ENCODE data around the gene HHIPL1. TPM values are rescaled to one million over a fixed set of nuclear protein-coding genes. Genes with fewer than 3 reads are reported as not detected.

HHIPL1 gene
- total RNA-seq, 1 donor from 2014 or later, result 5.3 TPM

- FAIRE-seq (no peak), DNase-seq (ENCODE audit: low spot score in 2 of 2) (no peak)
Observed at GRCh38 chr14:99672506-99673304, 27.8 kb downstream of the HHIPL1 start.

DNA sequence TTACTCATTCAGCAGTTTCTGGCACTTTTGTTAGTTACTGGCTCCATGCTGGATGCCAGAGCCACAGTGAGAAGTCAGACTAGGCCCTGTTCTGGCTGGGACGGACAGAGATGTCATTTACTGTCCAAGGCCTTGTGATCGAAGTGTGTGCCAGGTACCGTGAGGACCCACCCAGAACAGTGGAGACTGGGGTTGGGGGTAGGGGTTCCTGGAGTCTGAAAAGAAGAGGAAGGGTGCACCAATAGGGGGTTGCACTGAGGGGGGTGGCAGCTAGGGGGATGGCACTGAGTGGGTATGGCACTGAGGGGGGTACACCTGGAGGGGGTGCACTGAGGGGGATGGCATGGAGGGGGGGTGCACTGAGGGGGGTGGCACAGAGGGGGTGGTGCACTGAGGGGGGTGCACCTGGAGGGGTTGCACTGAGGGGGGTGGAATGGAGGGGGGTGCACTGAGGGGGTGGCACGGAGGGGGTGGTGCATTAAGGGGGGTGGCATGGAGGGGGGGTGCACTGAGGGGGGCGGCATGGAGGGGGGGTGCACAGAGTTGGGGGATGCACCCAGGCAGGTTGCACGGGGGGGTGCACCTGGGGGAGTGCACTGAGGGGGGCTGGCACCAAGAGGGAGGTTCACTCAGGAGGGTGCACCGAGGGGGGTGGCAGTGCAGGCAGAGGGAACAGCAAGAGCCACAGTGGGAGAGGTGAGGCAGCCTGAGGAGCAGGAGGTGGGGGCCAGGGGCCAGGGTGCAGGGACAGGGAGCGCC is 28.6 kb downstream of the HHIPL1 start:
- DNase-seq (ENCODE audit: low spot score in 2 of 2) (no peak), FAIRE-seq (no peak)

DNA sequence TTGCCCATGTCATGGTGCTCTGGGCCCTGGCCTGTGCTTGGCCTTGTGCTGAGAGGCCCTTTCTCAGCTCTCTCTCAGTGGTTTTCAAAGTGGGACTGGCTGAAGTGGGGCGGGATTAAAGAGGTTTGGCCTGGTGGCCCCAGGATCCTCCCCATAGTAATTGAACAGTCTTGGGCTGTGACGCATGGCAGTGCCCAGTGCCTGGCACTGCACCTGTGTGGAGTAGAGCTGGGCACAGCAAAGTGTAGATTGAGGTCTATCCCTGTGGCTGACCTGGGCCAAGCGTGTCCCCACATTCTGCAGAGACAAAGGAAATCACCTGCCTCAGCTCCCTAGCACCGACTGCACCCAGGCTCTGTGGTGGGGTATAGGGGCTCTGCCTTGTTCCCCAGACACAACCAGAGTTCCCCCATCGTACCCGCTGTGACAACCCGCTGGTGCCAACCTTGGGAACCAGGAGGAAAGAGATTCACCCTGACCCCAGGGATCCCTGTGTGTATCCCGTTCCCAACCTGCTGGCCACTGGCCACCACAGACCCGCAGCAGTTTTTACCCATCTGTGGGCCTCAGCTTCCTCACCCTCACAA is 29.2 kb downstream of the HHIPL1 start:
- no peak for DNase-seq (ENCODE audit: low spot score in 2 of 2)
- FAIRE-seq, result no peak

GRCh38 chr14:99674776-99675381 is 29.9 kb downstream of the HHIPL1 start:
- no peak for DNase-seq (ENCODE audit: low spot score in 2 of 2)
- FAIRE-seq, result no peak

DNA sequence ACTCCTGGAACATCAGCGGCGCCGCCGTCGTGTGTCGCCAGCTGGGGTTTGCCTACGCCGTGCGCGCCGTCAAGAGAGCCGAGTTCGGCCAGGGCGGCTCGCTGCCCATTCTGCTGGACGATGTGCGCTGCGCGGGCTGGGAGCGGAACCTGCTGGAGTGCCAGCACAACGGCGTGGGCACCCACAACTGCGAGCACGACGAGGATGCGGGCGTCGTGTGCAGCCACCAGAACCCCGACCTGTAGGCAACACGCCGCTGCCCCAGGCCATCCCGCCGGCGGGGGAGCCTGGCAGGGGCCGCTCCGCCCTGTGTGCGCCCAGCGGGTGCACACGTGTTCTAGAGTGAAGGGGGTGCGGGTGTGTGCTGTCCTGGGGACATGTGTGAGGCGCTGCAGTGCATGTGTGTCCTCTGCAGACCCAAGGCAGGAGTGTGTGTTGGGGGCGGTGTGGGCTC is 30.5 kb downstream of the HHIPL1 start:
- no peak for DNase-seq (ENCODE audit: low spot score in 2 of 2)
- no peak for FAIRE-seq

DNA sequence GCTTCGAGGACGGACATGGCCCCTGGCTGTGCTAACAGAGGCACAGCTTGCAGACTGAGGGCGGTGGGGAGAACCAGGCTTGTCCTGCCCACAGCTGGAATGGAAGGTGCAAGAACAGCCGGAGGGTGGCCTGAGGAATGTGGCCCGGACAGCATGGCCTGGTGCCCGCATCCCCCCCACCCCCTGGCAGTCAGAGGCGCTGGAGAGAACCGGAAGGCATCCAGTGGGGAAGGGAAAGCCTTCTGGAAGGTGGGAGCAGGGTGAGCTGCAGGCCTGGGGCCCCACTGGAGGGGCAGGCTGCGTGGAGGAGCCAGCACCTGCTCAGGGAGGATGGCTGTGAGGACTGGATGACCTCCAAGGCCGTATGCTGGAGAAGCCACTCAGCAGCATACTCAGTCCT is 31.0 kb downstream of the HHIPL1 start:
- FAIRE-seq, result no peak
- no peak for DNase-seq (ENCODE audit: low spot score in 2 of 2)

DNA sequence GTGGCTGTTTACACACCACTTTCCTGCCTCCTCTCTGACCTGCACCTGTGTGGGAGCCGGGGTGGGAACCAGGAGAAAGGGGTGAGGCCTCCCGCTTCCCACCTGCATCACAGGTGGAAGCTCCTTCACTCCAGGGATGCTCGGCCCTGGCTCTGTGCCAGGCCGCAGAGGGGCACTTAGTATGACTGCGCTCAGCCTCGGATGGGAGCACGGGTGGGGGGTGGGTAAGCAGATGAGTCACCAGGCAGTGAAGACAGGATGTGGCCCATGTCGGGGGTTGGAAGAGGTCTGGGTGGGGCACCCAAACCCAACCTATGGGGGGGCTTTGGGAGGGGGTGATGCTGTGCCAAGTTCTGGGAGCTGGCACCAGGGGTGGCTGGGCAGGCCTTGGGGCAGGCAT is 31.7 kb downstream of the HHIPL1 start:
- no peak for FAIRE-seq
- DNase-seq (ENCODE audit: low spot score in 2 of 2), result no peak

- DNase-seq (ENCODE audit: low spot score in 2 of 2) (no peak), FAIRE-seq (no peak)
Observed at GRCh38 chr14:99677231-99678140, 32.6 kb downstream of the HHIPL1 start.

GRCh38 chr14:99678198-99678597 is 33.3 kb downstream of the HHIPL1 start:
- no peak for FAIRE-seq
- no peak for DNase-seq (ENCODE audit: low spot score in 2 of 2)

- DNase-seq (ENCODE audit: low spot score in 2 of 2) (no peak), FAIRE-seq (no peak)
Observed at GRCh38 chr14:99679111-99679510, 34.2 kb downstream of the HHIPL1 start.

DNA sequence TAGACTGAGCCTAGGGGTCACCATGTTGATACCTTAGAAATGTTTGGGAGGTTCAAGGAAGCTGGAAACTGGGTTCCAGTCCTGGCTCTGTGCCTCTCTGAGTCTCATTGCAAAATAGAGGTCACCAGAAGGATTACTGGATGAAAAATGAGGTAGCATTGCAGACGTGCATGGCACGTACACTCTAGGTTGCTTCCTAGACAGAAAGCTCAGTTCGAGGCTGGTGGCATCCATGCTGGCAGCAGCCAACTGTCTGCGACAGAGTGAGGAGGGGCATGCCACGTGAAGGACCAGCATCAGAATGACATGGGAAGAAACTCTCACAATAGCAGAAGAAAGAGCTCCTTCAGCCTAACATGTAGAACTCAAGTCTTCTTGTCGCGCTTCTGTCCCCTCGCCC is 34.6 kb downstream of the HHIPL1 start:
- no peak for FAIRE-seq
- DNase-seq (ENCODE audit: low spot score in 2 of 2), result no peak

GRCh38 chr14:99679996-99680395 is 35.1 kb downstream of the HHIPL1 start:
- FAIRE-seq (no peak), DNase-seq (ENCODE audit: low spot score in 2 of 2) (no peak)

DNA sequence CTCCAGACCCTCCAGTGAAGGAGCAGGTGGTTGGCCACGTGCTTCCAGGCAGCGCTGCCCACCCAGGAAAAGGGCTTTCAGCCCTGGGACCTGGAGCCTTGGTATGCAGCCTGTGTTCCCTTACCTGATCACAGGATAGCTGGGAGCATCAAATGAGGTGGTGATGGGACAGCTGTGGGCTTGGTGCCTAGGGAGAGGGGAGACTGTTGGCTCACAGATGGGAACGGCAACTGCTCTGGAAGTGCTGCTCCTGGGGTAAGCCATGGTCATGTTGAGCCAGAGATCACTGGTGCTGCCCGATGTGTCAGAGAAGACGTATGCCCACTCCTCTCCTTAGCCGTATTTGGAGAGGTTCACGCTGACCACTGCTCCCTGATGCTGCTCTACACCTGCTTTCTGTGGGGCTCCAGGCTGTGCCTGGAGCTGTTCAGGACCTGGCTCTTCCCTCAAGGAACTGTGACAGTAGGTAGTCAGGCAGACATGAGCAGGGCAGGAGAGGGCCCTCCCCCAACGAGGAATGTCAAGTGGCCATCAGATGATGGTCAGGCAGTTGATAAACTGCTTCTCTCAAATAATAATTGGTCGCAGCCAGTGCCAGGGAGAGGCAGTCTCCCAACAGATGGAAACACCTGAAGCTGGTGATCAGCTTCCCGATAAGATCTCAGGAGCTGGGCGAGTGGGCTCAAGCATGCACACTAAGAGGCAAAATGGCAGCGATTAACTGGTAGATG is 36.3 kb downstream of the HHIPL1 start:
- FAIRE-seq (no peak), DNase-seq (ENCODE audit: low spot score in 2 of 2) (no peak)

DNA sequence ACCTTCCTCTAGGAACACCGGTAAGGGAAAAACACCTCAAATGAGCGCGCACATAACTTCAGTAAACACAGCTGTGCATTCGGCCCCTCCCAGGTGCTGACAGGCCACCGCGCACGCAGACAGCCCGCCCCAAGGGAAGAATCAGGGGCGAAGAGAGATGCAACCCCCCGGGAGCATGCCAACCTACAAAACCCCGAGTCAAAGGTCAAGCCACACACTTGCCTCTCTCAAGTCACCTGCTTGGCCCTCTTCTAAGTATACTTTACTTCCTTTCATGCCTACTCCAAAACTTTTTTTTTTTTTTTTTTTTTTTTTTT is 36.9 kb downstream of the HHIPL1 start:
- no peak for FAIRE-seq
- no peak for DNase-seq (ENCODE audit: low spot score in 2 of 2)

GRCh38 chr14:99682809-99683618 is 38.1 kb downstream of the HHIPL1 start:
- peak; percentile 73 to 77 for DNase-seq (ENCODE audit: low spot score in 2 of 2)
- no peak for FAIRE-seq

DNA sequence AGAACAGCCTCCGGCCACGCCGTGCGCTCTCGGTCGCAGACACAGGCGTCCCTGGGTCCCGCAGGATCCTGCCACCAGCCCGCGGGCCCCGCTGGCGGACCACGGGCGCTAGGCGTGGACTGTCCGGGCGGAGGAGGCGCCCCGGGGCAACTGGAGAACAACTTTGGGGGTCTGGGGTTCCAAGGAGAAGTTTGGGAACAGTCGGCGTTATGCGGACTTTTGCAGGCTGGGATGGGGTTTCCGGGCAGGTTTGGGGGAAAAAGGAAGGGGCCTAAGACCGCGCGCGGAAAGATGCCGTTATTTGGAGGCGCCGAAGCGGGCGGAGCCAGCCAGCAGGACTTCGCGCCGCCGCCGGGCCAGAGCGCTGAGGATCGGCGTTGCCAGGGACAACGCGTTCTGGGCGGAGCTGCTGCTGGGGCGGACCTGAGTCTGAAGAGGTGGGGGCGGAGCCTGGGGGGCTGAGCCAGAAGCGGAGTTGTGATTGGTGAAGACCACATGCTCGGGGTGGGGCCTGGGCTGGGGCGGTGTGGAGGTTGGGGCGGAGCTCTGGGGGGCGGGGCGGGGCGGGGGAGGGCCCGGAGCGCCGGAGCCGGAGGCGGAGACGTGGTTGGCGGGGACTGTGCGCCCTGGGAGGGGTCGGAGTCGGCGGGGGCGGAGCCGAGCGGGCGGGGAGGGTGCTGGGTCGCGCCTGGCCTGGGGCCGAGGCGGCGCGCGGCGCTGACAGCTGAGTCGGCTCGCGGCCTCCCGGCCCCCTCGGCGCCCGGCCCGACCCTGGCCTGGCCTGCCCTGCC is 38.9 kb downstream of the HHIPL1 start, which contains the start of gene CYP46A1:
Gene CYP46A1 (plus strand): TSS at position 680 of the 791 bp plus-strand sequence. CDS start 120 bp downstream, outside the sequence.
- FAIRE-seq, result peak; percentile 78
- DNase-seq (ENCODE audit: low spot score in 2 of 2), result peak; percentile 100

GRCh38 chr14:99684410-99684934 is 39.5 kb downstream of the HHIPL1 start:
- FAIRE-seq, result no peak
- no peak for DNase-seq (ENCODE audit: low spot score in 2 of 2)
